Activated CD4-positive, alpha-beta T cell treated with anti-CD3 and anti-CD28 coated beads, Interleukin-2, amount 10 ng/mL, durations not matched to agents 7 days and 5 days (primary cell): Measurements from ENCODE around the gene MEN1. TPM values are rescaled to one million over a fixed set of nuclear protein-coding genes. Genes with fewer than 3 reads are reported as not detected.
"Not testable (repeated sequence)": the region's sequence is repeated elsewhere in the genome, so short reads cannot be mapped to it uniquely, and the experiment has no call there.

Experiments
- CTCF ChIA-PET: fragments of 350-600 bp; sonication (Branson Sonifier 250); formaldehyde crosslinking; loops from one replicate; lab custom pipeline; 2021; ENCODE audit warnings: antibody characterized with exemption; lab: Charles Lee
- POLR2A ChIA-PET: fragments of 350-600 bp; sonication (Branson Sonifier 250); formaldehyde crosslinking; loops from one replicate; lab custom pipeline; 2021; ENCODE audit warnings: antibody characterized with exemption; lab: Charles Lee
- DNase-seq: peaks from one replicate; pipeline ENCODE4 v3.0.0-alpha.2; 2020
- H3K27ac Mint-ChIP-seq: one replicate; pipeline ENCODE4 v1.8.0; 2021; ENCODE audit warnings: mild to moderate bottlenecking, moderate library complexity, mixed read lengths
- H3K27me3 Mint-ChIP-seq: one replicate; pipeline ENCODE4 v1.8.0; 2021; ENCODE audit warnings: mixed read lengths
- H3K36me3 Mint-ChIP-seq: one replicate; pipeline ENCODE4 v1.8.0; 2021; ENCODE audit warnings: low read depth, mixed read lengths
- H3K4me1 Mint-ChIP-seq: one replicate; pipeline ENCODE4 v1.8.0; 2021; ENCODE audit warnings: mixed read lengths
- H3K4me3 Mint-ChIP-seq: one replicate; pipeline ENCODE4 v1.8.0; 2021; ENCODE audit warnings: mild to moderate bottlenecking, moderate library complexity, mixed read lengths
- H3K9me3 Mint-ChIP-seq: one replicate; pipeline ENCODE4 v1.8.0; 2021; ENCODE audit warnings: mixed read lengths
- total RNA-seq, 2 experiments: library from RNA; stranded (reverse); gene quantifications; one replicate each; pipeline ENCODE4 v1.2.3, GENCODE V29; 2021

Gene MEN1
- total RNA-seq, 2 experiments from 2014 or later = 35.1 to 38.7 TPM

DNA sequence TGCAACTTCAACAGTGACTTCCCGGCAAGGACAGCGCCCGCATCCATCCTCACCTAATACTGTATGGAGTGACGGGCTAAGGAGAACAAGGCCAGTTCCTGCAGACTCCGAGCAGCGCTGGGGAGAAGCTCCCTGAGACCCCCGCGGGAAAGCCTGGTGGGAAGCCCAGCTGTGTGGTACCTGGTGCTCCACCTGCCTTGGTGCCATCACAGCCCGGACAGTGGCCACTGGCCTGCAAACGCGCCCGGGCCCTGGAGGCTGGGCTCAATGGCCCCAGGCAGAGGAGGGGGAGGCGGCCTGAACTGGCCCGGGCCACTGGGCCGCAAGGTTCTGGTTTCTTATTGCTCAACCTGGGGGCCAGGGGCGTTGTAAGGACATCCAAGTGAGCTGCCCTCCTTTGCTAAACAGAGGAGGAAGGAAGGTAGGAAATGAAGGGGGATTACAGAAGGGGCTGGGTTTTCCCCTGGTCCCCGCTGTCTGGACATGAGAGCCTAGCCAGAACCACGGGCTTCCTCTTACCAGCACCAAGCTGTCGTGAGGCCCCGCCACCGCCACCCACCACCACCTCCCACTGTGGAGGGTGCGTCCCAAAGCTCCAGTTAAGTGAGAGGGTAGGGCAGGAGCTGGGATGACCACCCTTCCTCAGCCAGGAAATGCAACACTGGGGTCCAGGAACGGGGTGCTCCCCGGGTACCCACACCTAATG is 42.6 kb upstream of the MEN1 start:
- Mint-ChIP-seq H3K9me3 (no peaks in the 10 kb centered on the region), H3K4me1 (peaks cover 91% of the 10 kb centered on the region), H3K27me3 (no peaks in the 10 kb centered on the region), H3K36me3 (peaks cover 55% of the 10 kb centered on the region), H3K27ac (peak overlapping the region; percentile 88), H3K4me3 (no peak overlapping the region)
- CTCF ChIA-PET = interaction anchor here (0.9 to 32.1 kb wide), 7 partner anchors 4 to 258 kb away, joined by 3 to 732 read pairs (median 4); partner anchors contain the start of genes CDC42BPG and EHD1
- POLR2A ChIA-PET = no interaction called here
- DNase-seq = no peak

GRCh38 chr11:64851831-64852351 is 41.5 kb upstream of the MEN1 start:
- H3K27ac Mint-ChIP-seq = peak overlapping the region; percentile 88
- POLR2A ChIA-PET = no interaction called here
- peak overlapping the region; percentile 35 for H3K4me3 Mint-ChIP-seq
- peaks cover 90% of the 10 kb centered on the region for H3K4me1 Mint-ChIP-seq
- no peaks in the 10 kb centered on the region for H3K27me3 Mint-ChIP-seq
- no peaks in the 10 kb centered on the region for H3K9me3 Mint-ChIP-seq
- DNase-seq = no peak
- peaks cover 49% of the 10 kb centered on the region for H3K36me3 Mint-ChIP-seq
- CTCF ChIA-PET = interaction anchor here (1.2 to 32.1 kb wide), 5 partner anchors 9 to 75 kb away, joined by 3 to 732 read pairs (median 4); partner anchors contain the start of gene EHD1

DNA sequence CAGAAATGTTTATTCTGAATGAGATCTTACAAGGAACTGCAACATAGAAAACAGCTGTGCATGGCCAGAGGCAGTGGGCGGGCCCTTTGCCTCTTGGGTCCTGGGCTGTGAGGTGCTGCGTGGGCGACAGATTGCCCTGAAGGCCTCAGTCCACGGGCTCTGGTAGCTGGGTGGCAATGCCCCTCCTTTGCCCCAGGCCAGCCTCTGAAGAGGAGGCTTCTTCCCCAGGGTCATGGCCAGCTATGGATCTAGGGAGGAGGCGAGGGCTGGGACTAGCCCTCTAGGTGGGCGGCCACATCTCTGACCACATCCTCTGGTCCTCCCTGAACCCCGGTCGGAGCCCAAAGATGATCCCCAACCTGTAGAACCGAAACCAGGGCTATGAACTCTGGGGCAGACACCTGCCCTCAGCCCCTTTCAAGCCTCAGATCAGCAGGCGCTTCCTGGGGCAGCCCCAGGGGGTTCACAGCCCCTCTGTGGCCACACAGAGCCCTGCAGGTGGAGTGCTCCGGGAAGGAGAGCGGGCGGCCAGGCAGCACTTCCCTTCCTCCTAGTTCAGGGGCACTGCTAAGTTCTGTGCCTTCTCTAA is 40.7 kb upstream of the MEN1 start:
- POLR2A ChIA-PET = no interaction called here
- Mint-ChIP-seq H3K4me3 (no peak overlapping the region), H3K4me1 (peaks cover 83% of the 10 kb centered on the region), H3K27me3 (no peaks in the 10 kb centered on the region), H3K27ac (peak overlapping the region; percentile 88), H3K36me3 (peaks cover 41% of the 10 kb centered on the region), H3K9me3 (no peaks in the 10 kb centered on the region)
- peak; percentile 49 for DNase-seq
- CTCF ChIA-PET = interaction anchor here (0.8 to 32.1 kb wide), 4 partner anchors 8 to 35 kb away, joined by 3 to 732 read pairs (median 118); partner anchors contain the start of gene EHD1

DNA sequence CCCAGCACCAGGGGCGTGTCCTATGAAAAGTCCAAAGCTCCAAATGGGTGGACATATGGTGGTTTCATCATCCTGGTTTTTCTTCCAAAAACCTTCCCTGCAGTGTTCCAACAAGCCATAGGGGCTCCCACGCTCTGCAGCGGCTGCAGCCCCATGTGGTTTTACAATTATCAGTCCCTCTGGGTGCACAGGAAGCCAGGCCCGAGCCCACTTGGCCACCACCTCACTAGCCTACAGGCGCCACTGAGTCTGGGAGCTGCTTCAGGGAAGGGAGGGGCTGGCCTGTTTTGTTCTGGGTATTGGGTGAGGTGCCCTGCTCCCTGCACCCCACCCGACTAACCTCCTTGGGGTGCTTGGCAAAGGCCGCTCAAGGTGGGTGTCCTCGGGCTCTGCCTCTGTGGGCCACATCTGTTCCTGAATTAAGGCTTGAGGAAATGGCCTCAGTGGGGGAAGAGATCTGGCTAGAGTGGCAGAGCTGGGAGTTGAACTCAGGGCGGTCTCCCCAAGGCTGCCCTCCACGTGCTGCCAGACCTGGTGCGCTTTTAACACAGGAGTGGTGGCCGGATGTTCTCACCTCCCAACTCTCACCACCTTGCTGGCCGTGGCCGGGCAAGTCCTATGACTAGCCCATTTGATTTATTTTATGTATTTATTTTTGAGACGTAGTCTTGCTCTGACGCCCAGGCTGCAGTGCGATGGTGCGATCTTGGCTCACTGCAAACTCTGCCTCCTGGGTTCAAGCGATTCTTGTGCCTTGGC is 39.4 kb upstream of the MEN1 start:
- peak overlapping the region; percentile 57 for H3K27ac Mint-ChIP-seq
- H3K27me3 Mint-ChIP-seq = no peaks in the 10 kb centered on the region
- peak overlapping the region; percentile 22 for H3K4me3 Mint-ChIP-seq
- no peaks in the 10 kb centered on the region for H3K9me3 Mint-ChIP-seq
- DNase-seq = no peak
- ChIA-PET POLR2A (interaction anchor here (0.6 kb wide), 1 partner anchor 232 kb away, joined by 3 read pairs; no protein-coding TSS in a partner anchor), CTCF (interaction anchor here (0.5 to 32.1 kb wide), 7 partner anchors 11 to 403 kb away, joined by 3 to 732 read pairs (median 4); partner anchors contain the start of genes ARL2, EHD1, MAJIN and ZNHIT2)
- H3K4me1 Mint-ChIP-seq = peaks cover 76% of the 10 kb centered on the region
- peaks cover 29% of the 10 kb centered on the region for H3K36me3 Mint-ChIP-seq

DNA sequence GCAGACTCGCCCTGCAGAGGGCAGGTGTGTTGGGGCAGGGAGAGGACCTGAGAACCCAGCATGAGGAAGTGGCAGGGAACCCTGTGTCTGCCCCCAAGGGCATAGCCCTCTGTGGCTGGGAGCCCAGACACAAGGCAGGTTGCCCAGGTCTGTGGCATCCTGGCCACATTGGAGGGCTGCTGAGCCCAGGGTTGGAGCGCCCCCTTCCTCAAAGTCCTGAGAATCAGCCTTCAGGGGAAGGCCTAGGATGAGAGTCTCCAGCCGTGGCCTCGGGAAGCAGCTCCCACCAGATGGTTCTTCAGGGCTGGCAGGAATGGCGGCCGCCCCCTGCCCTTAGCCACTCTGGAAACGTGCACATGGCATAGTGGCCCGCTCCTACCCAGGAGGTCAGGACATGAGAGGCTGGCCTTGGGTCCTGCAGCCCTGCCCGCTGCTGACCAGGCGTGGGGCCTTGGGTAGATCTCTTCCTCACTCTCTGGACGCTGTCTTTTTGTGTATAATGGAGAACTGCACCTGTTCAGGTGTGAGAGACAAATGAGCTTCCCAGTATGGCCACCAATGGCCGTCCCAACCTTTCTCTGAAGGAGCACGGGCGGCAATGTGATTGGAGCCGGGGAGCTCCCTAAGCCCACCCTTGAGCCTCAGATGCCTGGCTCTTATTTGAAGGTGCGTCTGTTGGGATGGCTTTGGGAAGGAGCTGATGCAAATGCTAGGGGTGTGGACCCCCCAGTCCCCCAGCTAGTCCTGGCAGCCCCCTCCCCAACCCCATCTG is 38.7 kb upstream of the MEN1 start:
- no peak for DNase-seq
- Mint-ChIP-seq H3K36me3 (peaks cover 22% of the 10 kb centered on the region), H3K4me3 (no peak overlapping the region), H3K9me3 (no peaks in the 10 kb centered on the region), H3K27me3 (no peaks in the 10 kb centered on the region), H3K4me1 (peaks cover 68% of the 10 kb centered on the region), H3K27ac (peak overlapping the region; percentile 88)
- ChIA-PET POLR2A (interaction anchor here (0.6 kb wide), 1 partner anchor 233 kb away, joined by 3 read pairs; no protein-coding TSS in a partner anchor), CTCF (interaction anchor here (0.8 to 32.1 kb wide), 9 partner anchors 10 to 481 kb away, joined by 3 to 732 read pairs (median 5); partner anchors contain the start of genes ARL2, EHD1, MAJIN and ZNHIT2)

- no peak overlapping the region for H3K4me3 Mint-ChIP-seq
- no peaks in the 10 kb centered on the region for H3K27me3 Mint-ChIP-seq
- peaks cover 16% of the 10 kb centered on the region for H3K36me3 Mint-ChIP-seq
- ChIA-PET POLR2A (no interaction called here), CTCF (interaction anchor here (0.9 to 32.1 kb wide), 11 partner anchors 9 to 482 kb away, joined by 3 to 732 read pairs (median 5); partner anchors contain the start of genes EHD1 and ZNHIT2)
- H3K27ac Mint-ChIP-seq = peak overlapping the region; percentile 88
- DNase-seq = no peak
- H3K4me1 Mint-ChIP-seq = peaks cover 67% of the 10 kb centered on the region
- H3K9me3 Mint-ChIP-seq = no peaks in the 10 kb centered on the region
These were observed 38.0 kb upstream of the MEN1 start for GRCh38 chr11:64848214-64848825.

GRCh38 chr11:64846998-64847666 is 36.8 kb upstream of the MEN1 start:
- H3K9me3 Mint-ChIP-seq = no peaks in the 10 kb centered on the region
- peak; percentile 94 for DNase-seq
- H3K27me3 Mint-ChIP-seq = no peaks in the 10 kb centered on the region
- H3K36me3 Mint-ChIP-seq = peaks cover 4% of the 10 kb centered on the region
- H3K27ac Mint-ChIP-seq = peak overlapping the region; percentile 64
- peaks cover 58% of the 10 kb centered on the region for H3K4me1 Mint-ChIP-seq
- no peak overlapping the region for H3K4me3 Mint-ChIP-seq
- ChIA-PET CTCF (interaction anchor here (0.6 to 32.1 kb wide), 15 partner anchors 8 to 540 kb away, joined by 3 to 732 read pairs (median 5); partner anchors contain the start of gene EHD1), POLR2A (no interaction called here)

DNA sequence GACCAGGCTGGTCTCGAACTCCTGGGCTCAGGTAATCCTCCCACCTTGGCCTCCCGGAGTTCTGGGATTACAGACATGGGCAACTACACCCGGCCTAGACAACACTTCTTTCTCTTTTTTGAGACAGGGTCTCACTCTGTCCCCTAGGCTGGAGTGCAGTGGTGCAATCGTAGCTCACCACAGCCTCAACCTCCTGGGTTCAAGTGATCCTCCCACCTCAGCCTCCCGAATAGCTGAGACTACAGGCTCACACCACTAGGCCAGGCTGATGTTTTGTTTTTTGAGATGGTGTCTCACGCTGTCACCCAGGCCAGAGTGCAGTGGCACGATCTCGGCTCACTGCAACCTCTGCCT is 35.4 kb upstream of the MEN1 start:
- POLR2A ChIA-PET, H3K9me3 Mint-ChIP-seq, H3K27me3 Mint-ChIP-seq, H3K36me3 Mint-ChIP-seq, DNase-seq: not testable (repeated sequence)
- H3K4me3 Mint-ChIP-seq = peak overlapping the region; percentile 12
- peaks cover 44% of the 10 kb centered on the region for H3K4me1 Mint-ChIP-seq
- CTCF ChIA-PET = interaction anchor here (0.7 to 32.1 kb wide), 8 partner anchors 16 to 877 kb away, joined by 3 to 732 read pairs (median 5); partner anchors contain the start of genes EHD1, PPP2R5B and TM7SF2
- H3K27ac Mint-ChIP-seq = peak overlapping the region; percentile 25

DNA sequence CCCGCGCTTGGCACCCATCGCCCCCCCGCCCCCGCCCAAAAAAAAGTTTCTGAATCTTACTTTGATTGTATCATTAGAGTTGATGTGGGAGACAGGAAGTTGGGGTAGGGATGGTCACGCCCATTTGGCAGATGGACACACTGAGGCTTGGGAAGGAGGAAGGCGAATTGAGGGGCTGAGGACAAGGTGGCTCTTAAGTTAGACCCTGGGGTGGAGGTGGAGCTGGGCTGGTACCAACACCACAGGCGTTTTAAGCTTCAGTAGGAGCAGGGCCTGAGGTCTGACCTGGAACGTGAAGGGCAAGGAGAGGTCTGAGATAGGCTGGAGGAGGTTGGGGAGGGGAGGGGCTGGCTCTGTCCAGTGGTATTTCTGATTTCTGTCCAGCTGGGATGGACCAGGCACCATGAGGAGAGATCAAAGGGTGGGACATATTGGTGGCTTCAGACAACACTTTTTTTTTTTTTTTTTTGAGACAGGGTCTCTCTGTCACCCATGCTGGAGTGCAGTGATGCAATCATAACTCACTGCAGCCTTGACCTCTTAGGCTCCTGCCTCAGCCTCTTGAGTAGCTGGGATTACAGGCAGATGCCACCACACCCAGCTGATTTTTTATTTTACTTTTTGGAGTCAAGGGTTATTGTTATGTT is 34.9 kb upstream of the MEN1 start:
- no peaks in the 10 kb centered on the region for H3K36me3 Mint-ChIP-seq
- H3K4me3 Mint-ChIP-seq = peak overlapping the region; percentile 5
- DNase-seq = no peak
- POLR2A ChIA-PET = no interaction called here
- no peaks in the 10 kb centered on the region for H3K9me3 Mint-ChIP-seq
- H3K4me1 Mint-ChIP-seq = peaks cover 42% of the 10 kb centered on the region
- H3K27me3 Mint-ChIP-seq = no peaks in the 10 kb centered on the region
- peak overlapping the region; percentile 43 for H3K27ac Mint-ChIP-seq
- CTCF ChIA-PET = interaction anchor here (0.7 to 32.1 kb wide), 9 partner anchors 16 to 876 kb away, joined by 3 to 732 read pairs (median 5); partner anchors contain the start of genes EHD1, PPP2R5B and TM7SF2

DNA sequence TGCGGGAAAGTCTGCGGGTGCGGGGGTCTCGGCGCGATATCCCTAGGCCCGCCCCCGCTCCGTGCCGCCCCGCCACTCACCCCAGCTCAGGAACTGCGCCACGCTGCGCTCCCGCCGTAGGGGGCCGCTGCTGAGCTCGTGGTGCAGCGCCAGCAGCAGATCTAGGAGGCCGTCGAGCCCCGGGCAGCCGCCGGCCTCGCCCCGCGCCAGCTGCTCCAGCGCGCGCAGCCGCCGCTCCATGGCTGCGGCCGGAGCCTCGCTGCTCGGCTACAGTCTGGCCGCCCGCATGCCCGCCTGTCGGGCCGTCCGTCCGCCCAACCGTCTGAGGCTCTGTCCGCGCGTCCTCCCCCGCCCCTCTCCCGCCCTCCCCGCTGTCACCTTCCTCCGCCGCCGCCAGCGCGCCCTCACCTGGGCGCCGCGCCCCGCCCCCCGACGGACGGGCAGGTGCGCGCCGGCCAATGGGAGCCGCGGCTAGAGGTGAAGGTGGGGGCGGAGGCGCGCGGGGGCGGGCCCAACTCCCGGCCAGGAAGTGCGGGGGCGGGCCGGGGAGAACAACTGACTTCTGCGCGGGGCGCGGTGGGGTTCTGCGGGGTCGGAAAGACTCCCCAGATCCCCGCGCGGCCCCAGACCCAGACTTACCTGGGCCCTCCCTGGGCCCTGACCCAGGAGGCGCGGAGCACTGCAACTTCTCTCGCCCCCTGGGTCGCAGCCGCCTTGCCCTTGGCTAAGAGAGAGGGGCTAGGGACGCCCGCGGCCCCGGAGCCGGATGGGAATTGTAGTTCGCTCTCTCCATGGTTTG is 34.2 kb upstream of the MEN1 start, which contains the start of gene CDC42BPG:
Gene CDC42BPG, minus strand, starts transcription at position 324 of the 799 bp plus-strand sequence. Its CDS starts 84 bp downstream, at position 240.
- Mint-ChIP-seq H3K4me3 (peak within 1 kb of the TSS; percentile 75), H3K27me3 (no peaks in the 10 kb centered on the region), H3K27ac (peak within 1 kb of the TSS; percentile 43), H3K36me3 (no peaks in the 10 kb centered on the region), H3K4me1 (peaks cover 37% of the 10 kb centered on the region), H3K9me3 (no peaks in the 10 kb centered on the region)
- CTCF ChIA-PET = interaction anchor here (0.7 to 32.1 kb wide), 21 partner anchors 14 to 471 kb away, joined by 3 to 732 read pairs (median 3); partner anchors contain the start of genes ARL2, CDC42EP2, EHD1 and MAP4K2
- peak; percentile 63 for DNase-seq
- POLR2A ChIA-PET = interaction anchor here (1.0 kb wide), 1 partner anchor 47 kb away, joined by 4 read pairs; no protein-coding TSS in a partner anchor
